ENCODE results near the gene BANF2. TPM values are rescaled to one million over a fixed set of nuclear protein-coding genes. Genes with fewer than 3 reads are reported as not detected.

Gene BANF2
- total and polyA plus RNA-seq, 3 donors from 2014 or later, result 29.5 to 133 (median 60.2) TPM

GRCh38 chr20:17681726-17682102, 18.1 kb upstream of the BANF2 start:
- intact Hi-C loops (cut with DNase I; ENCODE audit: low total_unique reads), result loop anchor here (5.0 kb wide), 1 partner anchor 216 kb away; no protein-coding TSS in a partner anchor
- no peak for TF ChIP-seq CTCF (IDR thresholded peaks at IDR 0.05)
- no peak for TF ChIP-seq POLR2A (IDR thresholded peaks at IDR 0.05)
- H3K27me3 ChIP-seq, result no peaks in the 10 kb centered on the region
- peak overlapping the region; percentile 76 to 89 for H3K27ac ChIP-seq
- 1% methylated on average over 46 of the region's 65 CpGs; no CpG with 5 or more reads in 1 of the 2 donors for WGBS, 2 donors
- H3K9me3 ChIP-seq, result no peaks in the 10 kb centered on the region
- no peak for DNase-seq
- H3K36me3 ChIP-seq (ENCODE audit: low read depth, missing control alignments), result no peaks in the 10 kb centered on the region
- peak overlapping the region; percentile 68 to 87 for H3K4me3 ChIP-seq
- peaks cover 16% of the 10 kb centered on the region for H3K4me1 ChIP-seq

GRCh38 chr20:17682103-17682888, 17.5 kb upstream of the BANF2 start, which contains the start of gene RRBP1:
Gene RRBP1, minus strand, starts transcription at chr20:17682242. Its CDS starts 21,735 bp downstream, at chr20:17660507.
- intact Hi-C loops (cut with DNase I; ENCODE audit: low total_unique reads), result loop anchor here (5.0 kb wide), 1 partner anchor 215 kb away; no protein-coding TSS in a partner anchor
- no peaks in the 10 kb centered on the region for H3K27me3 ChIP-seq
- TF ChIP-seq POLR2A (IDR thresholded peaks at IDR 0.05), result peak; percentile 74
- peak; percentile 60 to 77 (median 70) for TF ChIP-seq CTCF (IDR thresholded peaks at IDR 0.05)
- H3K9me3 ChIP-seq, result no peaks in the 10 kb centered on the region
- H3K4me1 ChIP-seq, result peaks cover 16% of the 10 kb centered on the region
- 1 to 3% methylated on average over 9 to 72 of the region's 79 CpGs for WGBS, 2 donors
- DNase-seq, result peak; percentile 99
- no peaks in the 10 kb centered on the region for H3K36me3 ChIP-seq (ENCODE audit: low read depth, missing control alignments)
- peak within 1 kb of the TSS; percentile 68 to 87 for H3K4me3 ChIP-seq
- peak within 1 kb of the TSS; percentile 76 to 89 for H3K27ac ChIP-seq

- Histone ChIP-seq H3K27ac (peak overlapping the region in 1 of 2 donors; percentile 79), H3K36me3 (ENCODE audit: low read depth, missing control alignments) (no peaks in the 10 kb centered on the region)
Observed at GRCh38 chr20:17682889-17683198, 16.9 kb upstream of the BANF2 start.

DNA sequence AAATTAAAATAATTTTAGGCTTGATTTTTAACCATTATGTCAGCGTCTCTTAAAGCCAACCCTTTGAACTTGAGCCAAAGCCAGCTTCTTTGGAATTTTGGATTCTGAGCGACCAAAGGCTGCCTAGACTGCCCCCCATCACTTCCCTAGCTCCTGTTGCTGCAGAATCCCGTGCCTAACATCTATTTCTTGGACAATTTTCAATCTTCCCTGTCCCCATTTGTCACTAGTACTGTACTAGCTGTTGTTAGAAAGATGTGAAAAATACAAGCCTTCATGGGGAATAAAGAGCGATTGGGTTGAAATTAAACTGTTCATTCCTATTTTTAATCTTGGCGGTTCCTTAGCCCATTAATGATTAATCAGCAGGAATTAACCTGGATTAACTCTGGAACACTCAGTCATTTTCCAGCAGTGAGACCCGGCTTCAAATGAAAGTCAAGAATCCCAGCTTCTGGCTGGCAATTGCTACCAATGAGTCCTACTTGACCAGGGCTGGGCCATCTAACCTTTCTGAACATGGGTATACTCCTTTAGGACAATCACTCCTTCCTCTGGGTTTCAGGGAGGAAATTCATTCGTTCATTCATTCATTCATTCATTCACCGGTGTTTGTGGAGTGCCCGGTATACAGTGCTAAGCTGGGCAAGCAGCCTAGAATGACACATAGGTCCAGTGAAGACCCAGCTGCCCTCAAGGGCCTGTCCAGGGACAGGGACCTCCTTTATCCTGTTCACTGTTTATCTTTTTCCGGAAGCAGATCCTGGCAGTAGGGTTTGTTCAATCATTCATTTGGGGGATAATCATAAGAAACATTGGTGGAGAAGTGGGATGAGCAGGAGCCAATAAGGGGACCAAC, 16.3 kb upstream of the BANF2 start:
- no peak overlapping the region for H3K4me3 ChIP-seq
- whole genome bisulfite sequencing, 2 donors, result 70 to 77% methylated on average over 10 of the region's 10 CpGs
- no peak overlapping the region for H3K27ac ChIP-seq
- H3K27me3 ChIP-seq, result no peaks in the 10 kb centered on the region
- no peaks in the 10 kb centered on the region for H3K36me3 ChIP-seq (ENCODE audit: low read depth, missing control alignments)
- TF ChIP-seq POLR2A (IDR thresholded peaks at IDR 0.05) (no peak), CTCF (IDR thresholded peaks at IDR 0.05) (no peak)
- DNase-seq, result no peak
- H3K4me1 ChIP-seq, result peaks cover 16% of the 10 kb centered on the region
- H3K9me3 ChIP-seq, result no peaks in the 10 kb centered on the region
- intact Hi-C loops (cut with DNase I; ENCODE audit: low total_unique reads), result loop anchor here (5.0 kb wide), 1 partner anchor 214 kb away; no protein-coding TSS in a partner anchor

More at GRCh38 chr20:17682889-17683198, 16.9 kb upstream of the BANF2 start:
- no peaks in the 10 kb centered on the region for H3K9me3 ChIP-seq
- no peak for DNase-seq
- H3K4me3 ChIP-seq, result peak overlapping the region; percentile 68 to 87
- peaks cover 16% of the 10 kb centered on the region for H3K4me1 ChIP-seq
- intact Hi-C loops (cut with DNase I; ENCODE audit: low total_unique reads), result loop anchor here (5.0 kb wide), 1 partner anchor 214 kb away; no protein-coding TSS in a partner anchor
- WGBS, 2 donors, result 41 to 49% methylated on average over 10 of the region's 10 CpGs
- H3K27me3 ChIP-seq, result no peaks in the 10 kb centered on the region
- no peak for TF ChIP-seq POLR2A (IDR thresholded peaks at IDR 0.05)
- no peak for TF ChIP-seq CTCF (IDR thresholded peaks at IDR 0.05)

All from testis (tissue), 3 donors.